ENCODE data around the gene ILDR2.

GRCh38 chr1:166948856-166949350 is 26.4 kb downstream of the ILDR2 start:
- TF ChIP-seq CTCF (IDR thresholded peaks at IDR 0.05) (no peak), POLR2A (IDR thresholded peaks at IDR 0.05) (no peak)

Measured in esophagus squamous epithelium (tissue), 4 donors.